Dedifferentiated amniotic fluid mesenchymal stem cell (primary cell): Measurements from ENCODE around the gene SYTL2.
A peak's percentile ranks its signal among the peaks of the same experiment; 100 is the strongest.
"Not testable (repeated sequence)": the region's sequence is repeated elsewhere in the genome, so short reads cannot be mapped to it uniquely, and the experiment has no call there.

ENCODE experiments used
- DNase-seq: peaks from one replicate; pipeline ENCODE4 v3.0.0-alpha.2; 2016; ENCODE audit errors: extremely low spot score

Gene SYTL2, protein sequence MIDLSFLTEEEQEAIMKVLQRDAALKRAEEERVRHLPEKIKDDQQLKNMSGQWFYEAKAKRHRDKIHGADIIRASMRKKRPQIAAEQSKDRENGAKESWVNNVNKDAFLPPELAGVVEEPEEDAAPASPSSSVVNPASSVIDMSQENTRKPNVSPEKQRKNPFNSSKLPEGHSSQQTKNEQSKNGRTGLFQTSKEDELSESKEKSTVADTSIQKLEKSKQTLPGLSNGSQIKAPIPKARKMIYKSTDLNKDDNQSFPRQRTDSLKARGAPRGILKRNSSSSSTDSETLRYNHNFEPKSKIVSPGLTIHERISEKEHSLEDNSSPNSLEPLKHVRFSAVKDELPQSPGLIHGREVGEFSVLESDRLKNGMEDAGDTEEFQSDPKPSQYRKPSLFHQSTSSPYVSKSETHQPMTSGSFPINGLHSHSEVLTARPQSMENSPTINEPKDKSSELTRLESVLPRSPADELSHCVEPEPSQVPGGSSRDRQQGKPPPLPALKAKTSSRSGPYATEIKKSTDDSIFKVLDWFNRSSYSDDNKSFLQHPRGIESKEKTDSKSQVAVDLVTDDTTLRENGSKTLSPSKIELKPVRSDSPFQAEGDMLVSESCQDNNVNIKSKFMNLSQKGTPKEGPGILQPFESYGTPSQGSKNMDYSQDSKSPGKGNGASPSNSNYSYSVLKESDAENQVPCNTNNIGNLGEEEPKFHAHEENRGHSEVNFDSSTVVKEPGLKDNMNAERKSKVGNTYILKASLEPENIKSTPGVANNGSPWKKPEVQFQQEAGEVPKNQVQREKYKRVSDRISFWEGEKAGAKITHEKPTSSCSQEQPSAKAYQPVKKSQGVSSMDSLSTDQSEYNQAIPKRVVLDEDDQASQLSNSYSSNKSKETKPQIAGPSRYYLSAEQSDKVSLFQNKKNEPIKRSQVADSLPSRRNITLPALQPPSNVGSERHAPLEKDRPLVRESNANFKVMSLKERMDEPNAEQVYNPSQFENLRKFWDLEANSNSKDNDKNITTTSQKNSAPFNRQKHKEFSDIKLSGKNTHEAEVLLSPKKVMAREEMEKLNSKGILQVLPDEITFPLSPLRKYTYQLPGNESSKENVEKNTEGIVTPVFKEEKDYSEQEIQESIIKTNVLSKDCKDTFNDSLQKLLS (N-terminal part only)

DNA sequence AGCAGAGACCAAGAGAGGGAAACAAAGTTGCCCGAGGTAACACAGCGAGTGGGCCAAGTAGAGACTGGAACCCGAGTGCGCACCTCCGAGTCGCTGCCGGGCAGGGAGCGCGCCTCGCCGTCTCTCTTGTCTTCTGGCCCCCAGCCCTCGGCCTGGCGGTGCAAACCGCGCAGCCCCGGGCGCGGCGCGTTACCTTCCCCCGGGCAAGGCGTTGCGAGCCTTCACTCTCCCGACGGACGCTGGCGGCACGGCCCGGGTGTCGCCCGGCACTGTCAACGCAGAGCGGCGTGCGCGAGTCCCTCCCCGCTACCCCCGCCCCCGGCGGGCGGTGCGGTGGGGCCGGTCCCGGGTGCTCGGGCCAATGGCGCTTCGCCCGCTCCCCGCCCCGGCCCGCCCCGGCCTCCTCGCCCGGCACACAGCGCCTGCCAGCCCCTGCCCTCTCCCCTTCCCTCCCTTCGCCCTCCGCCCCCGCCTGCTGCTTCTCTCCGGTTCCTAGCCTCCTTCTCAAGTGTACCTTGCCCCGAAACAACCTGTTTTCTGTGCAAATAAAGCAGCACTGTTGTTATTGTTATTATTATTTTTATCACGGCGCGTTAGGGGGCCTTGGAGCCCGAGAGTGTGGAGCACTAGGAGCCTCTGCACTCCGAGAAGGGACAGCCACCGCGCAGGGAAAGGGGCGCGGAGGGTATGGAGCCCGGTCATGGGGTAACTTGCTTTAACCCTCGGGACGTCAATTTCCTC, at the start of gene SYTL2:
TSS of gene SYTL2 (minus strand) at position 271 of the 741 bp plus-strand sequence. CDS start 53,416 bp downstream, outside the sequence.
- DNase-seq = no peak

DNA sequence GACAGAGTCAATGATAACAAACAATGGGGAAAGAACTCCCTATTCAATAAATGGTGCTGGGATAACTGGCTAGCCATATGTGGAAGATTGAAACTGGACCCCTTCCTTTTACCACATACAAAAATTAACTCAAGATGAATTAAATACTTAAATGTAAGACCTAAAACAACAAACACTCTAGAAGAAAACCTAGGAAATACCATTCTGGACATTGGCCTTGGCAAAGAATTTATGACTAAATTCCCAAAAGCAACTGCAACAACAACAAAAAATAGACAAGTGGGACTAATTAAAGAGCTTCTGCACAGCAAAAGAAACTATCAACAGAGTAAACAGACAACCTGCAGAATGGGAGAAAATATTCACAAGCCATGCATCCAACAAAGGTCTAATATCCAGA, 48.6 kb upstream of the SYTL2 start:
- DNase-seq = not testable (repeated sequence)

DNA sequence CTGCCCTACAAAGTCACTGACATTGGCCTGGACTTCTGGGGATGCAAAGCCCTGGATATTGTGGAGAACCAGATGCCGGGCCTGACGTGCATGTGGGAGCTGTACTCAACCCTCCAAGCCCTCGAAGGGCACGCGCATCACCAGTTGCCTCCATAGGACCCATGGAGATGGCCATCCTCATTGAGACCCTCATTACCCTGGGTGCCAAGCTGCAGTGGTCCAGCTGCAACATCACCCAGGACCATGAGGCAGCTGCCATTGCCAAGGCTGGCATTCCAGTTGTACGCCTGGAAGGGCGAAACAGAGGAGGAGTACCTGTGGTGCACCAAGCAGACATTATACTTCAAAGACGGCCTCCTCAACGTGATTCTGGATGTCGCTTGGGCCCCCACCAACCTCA, 46.2 kb upstream of the SYTL2 start:
- DNase-seq = no peak

DNA sequence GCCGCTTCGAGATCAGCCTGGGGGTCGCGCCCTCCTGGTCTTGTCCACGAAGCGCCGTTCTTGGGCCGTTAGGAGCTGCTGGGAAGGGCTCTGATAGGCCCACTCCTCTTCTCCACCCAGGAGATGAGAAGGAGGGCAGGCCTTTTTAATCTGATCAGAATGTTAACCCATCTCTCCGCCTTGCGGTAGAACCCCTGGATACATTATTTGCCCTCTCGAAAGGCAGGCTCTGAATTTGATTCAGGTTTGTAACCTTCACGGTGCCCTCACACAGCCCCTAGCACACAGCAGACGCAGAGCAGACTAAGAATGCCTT, 44.4 kb upstream of the SYTL2 start, which contains the start of gene CCDC83:
TSS of gene CCDC83 (plus strand) at position 43 of the 316 bp plus-strand sequence. CDS start 9,741 bp downstream, outside the sequence.
- no peak for DNase-seq

DNA sequence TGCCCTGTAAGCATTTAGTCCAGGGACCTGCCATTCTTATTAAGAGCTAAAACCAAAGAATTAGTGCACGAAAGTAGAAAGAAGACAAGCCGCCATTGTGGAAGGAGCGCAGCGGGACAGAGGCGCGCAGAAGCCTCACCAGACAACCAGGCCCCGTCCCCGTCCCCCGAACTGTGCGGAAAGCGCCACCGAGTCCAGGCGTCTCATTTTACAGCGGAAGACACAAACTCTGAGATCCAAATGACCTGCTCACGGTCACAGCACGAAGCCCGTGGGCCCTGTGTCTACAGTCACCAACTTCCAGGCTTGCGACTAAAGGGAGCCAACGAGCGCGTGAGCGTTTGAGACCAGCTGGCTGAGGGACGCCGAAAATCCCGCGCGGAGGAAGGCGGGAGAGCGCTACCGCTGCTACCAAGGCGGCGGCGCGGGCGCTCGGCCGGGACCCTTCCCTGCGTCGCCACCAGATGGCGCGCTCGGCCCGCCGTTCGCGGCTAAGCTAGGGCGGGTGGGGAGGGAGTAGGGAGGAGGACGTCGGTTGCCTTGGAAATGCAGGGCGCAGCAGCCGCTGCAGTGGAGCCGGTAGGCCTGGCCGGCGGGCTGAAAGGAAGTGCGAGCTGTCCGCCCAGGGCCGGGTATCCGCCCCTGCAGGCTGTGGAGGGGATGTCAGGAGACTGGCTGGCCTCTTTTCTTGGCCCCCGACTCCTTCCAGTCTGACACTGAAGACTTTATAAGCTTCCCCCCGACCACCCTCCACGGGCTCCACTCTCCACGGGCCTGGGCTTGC, 43.8 kb upstream of the SYTL2 start:
- DNase-seq = peak; percentile 68

DNA sequence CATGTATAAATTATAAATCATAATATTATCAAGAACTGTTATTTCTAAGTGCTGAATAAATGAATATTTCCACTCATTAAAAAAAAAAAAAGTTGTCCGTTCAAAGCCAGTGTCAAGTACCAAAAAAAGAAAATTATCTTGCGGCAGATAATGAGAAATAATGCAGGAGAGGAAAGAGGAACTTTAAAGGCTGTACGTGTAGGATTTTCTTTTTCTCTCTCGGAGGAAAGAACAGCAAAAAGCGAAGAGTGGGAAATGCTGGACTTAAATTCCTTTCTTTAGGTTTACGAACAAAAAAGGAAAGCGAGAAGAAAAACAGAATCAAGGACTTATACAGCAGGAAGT, 43.2 kb upstream of the SYTL2 start:
- no peak for DNase-seq

DNA sequence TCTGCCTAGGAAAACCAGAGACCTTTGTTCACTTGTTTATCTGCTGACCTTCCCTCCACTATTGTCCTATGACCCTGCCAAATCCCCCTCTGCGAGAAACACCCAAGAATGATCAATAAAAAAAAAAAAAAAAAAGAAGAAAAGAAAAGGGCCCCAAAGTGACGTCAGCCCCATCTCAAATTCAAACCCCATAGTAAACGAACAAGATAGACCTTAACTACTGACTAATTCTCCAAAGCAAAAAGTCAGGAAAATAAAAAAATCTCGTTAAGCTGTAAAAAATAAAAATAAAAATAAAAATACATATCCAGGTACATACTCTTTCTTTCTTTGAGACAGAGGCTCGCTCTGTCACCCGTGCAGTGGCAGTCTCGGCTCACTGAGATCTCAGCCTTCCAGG, 42.6 kb upstream of the SYTL2 start:
- DNase-seq = not testable (repeated sequence)

DNA sequence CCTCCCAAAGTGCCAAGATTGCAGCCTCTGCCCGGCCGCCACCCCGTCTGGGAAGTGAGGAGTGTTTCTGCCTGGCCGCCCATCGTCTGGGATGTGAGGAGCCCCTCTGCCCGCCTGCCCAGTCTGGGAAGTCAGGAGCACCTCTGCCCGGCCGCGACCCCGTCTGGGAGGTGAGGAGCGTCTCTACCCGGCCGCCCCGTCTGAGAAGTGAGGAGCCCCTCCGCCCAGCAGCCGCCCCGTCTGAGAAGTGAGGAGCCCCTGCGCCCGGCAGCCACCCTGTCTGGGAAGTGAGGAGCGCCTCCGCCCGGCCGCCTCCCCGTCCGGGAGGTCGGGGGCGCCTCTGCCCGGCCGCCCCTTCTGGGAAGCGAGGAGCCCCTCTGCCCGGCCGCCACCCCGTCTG, 41.8 kb upstream of the SYTL2 start:
- DNase-seq = not testable (repeated sequence)

DNA sequence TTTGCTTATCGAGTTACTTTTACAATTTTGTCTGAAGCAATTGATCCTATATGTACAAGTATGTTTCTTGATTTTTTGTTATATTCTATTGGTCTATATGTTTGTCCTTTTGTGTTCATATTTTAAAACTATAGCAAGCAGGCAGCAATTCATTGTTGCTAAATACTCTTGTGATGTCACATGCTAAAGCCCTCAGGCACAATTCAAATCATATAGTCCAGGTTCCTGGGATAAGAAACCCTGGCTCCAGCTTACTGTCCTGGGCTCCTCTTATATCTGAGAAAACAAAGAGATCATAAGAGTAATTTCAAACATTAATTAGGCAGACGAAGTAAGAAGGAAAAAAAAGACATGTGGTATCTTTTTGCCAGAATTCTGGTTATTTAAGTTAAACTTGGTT, 37.6 kb upstream of the SYTL2 start:
- no peak for DNase-seq

DNA sequence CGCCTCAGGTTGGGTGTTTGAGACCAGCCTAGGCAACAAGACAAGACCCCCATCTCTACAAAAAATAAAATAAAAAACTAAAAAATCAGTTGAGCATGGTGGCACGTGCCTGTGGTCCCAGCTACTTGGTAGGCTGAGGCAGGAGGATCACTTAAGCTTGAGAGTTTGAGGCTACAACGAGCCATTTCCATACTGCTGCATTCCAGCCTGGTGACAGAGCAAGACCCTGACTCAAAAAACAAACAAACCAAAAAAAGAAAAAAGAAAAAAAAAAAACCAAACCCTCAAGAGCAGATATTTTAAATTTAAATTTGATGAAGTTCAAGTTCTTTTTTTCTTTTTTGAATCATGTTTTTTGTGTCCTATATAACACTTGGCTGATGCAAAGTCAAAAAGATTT, 37.1 kb upstream of the SYTL2 start:
- no peak for DNase-seq

DNA sequence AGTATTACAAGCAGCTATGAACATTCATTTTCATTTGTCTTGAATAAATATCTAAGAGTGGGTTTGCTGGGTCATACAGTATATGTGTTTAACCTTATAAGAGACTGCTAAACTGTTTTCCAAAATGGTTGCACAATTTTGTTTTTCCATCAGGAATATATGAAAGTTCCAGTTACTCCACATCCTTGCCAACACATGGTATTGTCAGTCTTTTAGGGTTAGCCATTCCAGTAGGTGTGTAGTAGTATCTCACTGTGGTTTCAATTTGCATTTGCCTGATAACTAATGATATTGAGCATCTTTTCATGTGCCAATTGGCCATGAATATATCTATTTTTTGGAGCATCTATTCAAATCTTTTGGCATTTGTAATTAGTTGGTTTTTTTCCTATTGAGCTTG, 36.5 kb upstream of the SYTL2 start:
- DNase-seq = no peak

DNA sequence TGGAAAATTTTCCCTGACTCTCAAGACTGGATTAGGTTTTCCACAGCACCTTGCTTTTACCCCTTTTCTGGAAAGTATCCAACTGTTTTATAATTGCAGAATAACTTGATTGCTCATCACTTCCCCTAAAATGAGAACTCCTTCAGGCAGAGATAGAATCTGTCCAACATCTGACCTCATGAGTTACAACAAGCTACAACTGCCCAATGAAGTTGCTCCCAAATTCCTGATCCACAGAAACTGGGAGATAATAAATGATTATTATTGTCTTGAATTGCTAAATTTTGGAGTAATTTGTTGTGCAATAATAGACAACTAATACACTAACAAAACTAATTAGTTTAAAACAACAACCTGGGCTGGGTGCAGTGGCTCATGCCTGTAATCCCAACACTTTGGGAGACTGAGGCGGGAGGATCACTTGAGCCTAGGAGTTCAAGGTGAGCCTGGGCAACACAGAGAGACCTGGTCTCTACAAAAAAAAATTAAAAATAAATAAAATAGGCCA, 34.2 kb upstream of the SYTL2 start:
- DNase-seq = no peak

DNA sequence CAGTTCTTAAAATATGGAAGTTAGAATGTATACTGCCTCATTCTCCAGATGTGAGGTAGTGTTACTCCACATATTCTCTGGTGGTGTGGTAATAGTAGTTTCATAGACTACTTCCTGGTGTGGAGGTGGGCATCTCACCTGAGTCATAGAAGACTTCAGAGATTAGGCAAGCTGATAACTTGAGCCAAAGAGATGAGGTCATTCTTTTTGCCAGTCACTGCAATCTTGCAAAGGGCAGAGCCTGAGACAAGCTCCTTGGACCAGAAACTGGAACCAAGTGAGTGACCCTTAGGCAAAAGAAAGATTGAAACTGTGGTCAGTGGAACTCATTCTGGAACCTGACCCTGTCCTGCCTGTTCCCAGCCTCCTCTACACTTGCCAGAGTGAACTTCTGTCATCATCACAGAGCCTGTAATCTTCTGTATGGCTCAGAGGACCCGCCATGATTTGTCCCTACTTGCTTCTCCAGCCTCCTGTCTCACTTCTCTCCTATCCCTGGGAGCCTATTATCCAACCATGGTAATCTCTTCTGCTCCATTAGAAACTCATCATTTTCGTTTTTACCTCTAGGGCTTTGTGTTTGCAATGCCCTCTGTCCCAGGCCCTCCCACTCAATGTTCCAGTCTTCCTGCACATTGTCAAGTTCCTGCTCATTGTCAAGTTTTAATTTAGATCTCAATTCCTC, 33.6 kb upstream of the SYTL2 start:
- DNase-seq = no peak

DNA sequence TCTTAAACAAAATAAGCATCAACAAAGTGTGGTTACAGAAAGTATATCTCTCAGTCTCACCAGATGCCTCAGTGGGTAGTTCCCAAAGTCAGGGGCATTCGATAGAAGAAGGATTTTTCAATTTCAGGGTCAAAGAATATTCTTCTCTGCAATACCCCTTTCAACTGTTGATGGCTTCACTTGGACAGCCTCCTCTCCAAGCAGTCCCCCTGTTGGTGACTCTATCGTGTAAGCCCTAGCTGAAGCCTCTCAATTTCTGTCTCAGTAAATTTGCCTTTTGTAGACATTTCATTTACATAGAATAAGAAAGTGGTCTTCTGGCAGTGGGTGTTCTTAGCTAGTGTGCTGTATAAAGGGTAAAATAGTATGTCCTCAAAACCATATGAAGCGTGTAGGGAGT, 33.0 kb upstream of the SYTL2 start:
- no peak for DNase-seq

DNA sequence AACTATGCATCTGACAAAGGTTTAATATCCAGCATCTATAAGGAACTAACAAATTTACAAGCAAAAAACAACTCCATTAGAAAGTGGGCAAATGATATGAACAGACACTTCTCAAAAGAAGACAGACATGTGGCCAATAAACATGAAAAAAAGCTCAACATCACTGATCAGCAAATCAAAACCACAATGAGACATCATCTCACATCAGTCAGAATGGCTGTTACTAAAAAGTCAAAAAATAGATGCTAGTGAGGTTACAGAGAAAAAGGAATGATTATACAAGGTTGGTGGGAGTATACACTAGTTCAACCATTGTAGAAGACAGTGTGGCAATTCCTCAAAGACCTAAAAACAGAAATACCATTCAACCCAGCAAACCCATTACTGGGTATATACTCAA, 30.0 kb upstream of the SYTL2 start:
- DNase-seq = not testable (repeated sequence)

DNA sequence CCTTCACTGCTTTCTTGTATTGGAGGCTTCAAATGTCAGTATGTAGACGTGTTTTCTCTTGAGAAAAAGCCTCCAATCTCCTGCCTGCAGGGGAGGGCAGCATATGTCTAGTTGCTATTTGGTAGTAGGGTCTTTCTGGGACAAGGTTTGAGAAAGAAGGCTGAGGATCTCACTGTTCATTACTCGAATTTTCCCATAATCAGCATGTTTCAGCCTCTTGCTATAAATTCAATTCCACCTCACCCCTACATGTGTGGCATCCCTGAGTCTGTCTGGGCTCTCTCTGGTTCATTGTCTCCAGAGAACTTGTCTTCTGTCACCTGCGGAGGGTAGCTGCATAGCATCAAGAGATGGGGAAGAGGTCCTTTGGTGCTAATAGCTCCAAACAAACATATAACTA, 24.8 kb upstream of the SYTL2 start:
- DNase-seq = no peak

DNA sequence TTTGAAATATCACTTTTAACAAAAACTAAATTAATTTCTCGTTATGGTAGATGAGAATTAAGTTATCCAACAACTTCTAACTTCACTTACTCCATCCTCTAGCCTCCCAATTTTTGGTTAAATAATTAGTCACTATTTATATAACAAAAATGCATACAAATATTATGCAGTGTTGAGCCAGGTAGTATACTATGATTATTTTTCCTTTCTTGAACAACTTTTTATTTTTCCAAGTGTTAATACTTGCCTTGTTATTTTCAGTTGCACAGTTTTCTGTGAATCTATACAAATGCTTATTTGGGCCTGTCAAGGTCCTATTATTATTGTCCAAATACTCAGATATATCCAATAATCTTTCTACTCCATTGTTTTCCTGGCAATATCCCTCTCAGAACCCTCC, 24.3 kb upstream of the SYTL2 start:
- DNase-seq = no peak

DNA sequence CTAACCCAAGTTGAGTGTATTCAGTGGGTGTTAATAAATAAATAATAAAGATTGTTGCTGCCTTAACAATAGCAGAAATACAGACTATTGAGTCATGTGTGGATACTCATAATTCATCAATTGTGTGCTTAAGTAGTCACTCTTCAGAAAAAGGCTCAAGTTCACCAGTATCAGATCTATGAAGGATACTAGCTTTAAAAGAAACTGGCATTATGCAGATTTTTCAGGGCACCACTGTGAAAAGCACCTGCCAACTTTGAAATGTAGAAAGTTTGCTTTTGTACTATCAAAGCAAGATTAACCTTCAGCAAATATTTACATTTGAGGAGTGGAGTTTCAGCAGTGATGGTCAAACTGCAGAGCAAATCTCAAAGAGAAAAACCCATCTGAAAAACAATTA, 20.1 kb upstream of the SYTL2 start:
- no peak for DNase-seq

DNA sequence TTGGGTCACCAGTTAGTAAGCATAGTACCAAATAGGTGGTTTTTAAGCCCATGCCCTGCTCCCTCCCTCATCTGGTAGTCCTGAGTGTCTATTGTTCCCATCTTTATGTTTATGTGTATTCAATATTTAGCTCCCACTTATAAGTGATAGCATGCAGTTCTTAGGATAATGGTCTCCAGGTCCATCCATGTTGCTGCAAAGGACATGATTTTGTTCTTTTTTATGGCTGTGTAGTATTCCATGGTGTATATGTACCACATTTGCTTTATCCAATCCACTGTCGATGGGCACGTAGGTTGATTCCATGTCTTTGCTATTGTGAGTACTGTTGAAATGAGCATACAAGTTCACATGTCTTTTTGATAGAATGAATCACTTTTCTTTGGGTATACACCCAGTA, 18.2 kb upstream of the SYTL2 start:
- DNase-seq = no peak

DNA sequence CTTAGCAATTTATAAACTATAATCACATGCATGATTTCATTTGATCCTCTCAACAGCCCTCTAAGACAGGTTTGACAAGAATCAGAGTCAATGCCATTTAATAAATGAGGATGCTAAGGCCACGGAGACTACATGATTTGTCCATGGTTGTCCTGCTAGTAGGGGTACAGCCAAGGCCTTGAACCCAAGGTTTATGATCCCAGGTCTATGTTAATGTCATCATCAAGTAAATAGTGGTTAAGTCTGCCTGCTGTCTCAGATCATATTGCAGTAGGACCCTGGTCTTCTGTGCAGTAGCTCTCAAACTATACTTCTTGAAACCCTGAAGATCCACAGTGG, 17.7 kb upstream of the SYTL2 start:
- DNase-seq = no peak
